GM18505 (cell line): ENCODE data around the gene CLDN22.
"Not testable (repeated sequence)": the region's sequence is repeated elsewhere in the genome, so short reads cannot be mapped to it uniquely, and the experiment has no call there.

Experiments
- ATAC-seq: cut with Tn5 transposase; IDR thresholded peaks from one replicate; pipeline ENCODE4 v1.9.1; 2021; ENCODE audit not compliant: unreplicated experiment
- POLR2A ChIP-seq: IDR thresholded peaks from 4 replicates; pipeline ENCODE4 v1.6.1; 2011; ENCODE audit warnings: borderline replicate concordance; ENCODE audit not compliant: insufficient read depth, insufficient read length; ENCODE audit errors: extremely low read depth

The CLDN22 gene

DNA sequence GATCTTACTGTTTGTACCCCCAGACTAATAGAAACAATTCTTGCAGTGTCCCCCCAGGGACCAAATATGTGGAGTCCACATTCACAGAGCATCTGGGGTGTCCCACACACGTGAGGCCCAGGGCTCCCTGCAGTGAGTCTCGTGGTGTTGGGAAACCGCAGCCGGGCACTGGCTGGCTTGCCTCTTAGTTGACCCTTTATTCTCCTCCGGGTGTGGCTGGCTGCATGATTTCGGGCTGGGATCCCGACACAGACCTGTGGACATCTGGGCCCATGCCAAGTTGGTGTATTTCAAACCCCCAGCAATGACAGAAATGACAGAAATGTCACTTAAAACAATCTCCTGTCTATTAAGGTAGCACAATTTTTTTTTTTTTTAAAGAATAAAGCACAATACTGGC is 17.8 kb upstream of the CLDN22 start:
- no peak for ATAC-seq
- TF ChIP-seq POLR2A, result no peak

DNA sequence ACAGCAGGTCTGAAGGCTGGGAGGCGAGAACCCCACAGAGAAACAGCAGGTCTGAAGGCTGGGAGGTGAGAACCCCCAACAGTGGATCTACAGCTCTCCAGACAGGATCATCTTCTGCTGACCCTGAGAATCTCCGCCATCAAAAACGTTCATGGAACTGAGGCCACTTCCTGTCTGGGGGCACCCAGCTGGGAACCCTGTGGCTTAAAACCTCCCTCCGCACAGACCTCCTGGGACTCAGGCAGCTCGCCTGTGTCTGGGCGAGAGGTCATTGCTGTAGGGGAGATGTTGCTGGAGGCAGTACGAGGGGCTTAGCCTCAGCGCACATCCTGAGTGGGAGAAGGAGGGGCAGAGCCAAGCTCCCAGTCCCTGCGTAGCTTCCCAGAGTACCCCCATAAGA is 17.3 kb upstream of the CLDN22 start:
- ATAC-seq, result no peak
- TF ChIP-seq POLR2A, result no peak

DNA sequence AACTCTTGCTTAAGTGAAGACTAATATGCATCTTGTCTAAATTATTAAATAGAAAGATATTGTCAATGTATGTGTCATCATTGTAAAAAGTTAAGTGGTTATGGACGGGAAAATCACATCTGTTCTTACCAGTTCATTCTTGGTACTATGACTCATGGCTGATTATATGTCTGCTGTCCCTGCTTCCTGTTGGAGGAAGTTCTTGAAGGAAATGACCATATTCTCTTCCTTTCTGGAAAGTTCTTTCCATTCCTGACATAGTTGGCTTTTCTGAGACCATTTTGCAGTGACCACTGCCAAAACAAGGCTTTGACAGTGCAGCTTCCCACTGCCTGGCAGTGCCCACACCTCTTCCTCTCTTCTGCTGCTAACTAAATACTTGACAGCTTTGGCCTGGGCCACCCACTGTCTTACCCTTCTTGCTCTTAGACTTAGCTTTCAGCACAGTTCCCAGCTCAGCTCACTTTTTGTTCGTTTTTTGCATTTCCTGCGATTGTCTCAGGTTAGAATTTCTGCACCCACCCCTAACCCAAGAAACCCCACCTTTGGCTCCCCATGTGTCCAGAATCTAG is 15.4 kb upstream of the CLDN22 start:
- ATAC-seq, result no peak
- no peak for TF ChIP-seq POLR2A

DNA sequence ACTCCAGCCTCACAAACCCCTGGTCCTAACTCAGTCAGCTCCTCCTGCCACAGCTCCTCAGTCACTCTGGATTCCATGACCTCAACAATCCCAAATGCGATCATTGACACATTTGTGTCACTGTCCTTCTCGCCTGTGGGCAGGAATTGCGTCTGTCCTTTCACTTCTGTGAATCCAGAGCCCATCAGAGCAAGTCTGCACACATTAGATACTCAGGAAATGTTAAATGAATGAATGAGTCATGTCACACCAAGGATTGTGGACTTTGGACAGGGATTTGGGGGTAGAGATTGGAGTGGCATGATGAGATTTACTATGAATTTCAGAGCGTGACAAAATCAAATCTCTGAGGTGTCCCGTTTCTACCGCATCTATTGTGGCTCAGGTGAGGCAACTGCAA is 13.9 kb upstream of the CLDN22 start:
- no peak for TF ChIP-seq POLR2A
- no peak for ATAC-seq

DNA sequence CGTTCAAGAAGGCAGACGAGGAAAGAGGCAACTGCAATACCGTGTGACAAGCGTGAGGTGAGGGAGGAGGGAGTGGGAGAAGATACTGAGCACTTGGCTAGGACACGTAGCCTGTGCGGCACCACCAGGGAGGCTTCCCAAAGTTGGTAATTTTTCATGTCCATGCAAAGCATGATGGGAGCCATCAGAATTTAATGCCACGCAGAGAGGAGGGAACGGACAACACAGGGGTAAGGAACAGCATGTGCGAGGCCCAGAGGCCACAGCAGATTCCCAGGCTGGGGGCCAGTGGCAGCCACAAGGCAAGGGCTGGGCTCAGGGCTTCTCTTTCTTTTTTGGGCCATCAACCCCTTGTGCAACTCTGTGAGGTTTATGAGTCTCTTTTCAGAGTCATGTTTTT is 13.1 kb upstream of the CLDN22 start:
- ATAC-seq, result no peak
- no peak for TF ChIP-seq POLR2A

DNA sequence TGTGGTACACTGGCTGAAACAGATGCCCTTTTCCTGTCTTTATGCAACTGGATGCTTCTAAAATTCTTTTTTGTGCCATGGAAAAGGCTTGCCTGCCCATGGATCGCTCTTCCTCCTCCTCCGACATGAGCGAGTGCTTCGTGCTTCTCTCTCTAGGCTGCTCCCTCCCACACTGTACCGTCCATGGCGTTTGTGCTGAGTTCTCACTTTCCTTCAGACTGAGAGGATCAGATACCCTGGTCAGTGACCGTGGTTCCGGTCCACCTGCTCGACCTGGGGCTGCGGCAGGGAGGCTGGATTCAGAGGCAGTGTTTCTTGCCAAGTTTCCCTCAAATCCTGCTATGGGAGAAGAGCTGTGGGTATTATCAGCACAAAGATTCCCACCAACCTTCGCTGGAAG is 12.4 kb upstream of the CLDN22 start:
- TF ChIP-seq POLR2A, result no peak
- ATAC-seq, result no peak

DNA sequence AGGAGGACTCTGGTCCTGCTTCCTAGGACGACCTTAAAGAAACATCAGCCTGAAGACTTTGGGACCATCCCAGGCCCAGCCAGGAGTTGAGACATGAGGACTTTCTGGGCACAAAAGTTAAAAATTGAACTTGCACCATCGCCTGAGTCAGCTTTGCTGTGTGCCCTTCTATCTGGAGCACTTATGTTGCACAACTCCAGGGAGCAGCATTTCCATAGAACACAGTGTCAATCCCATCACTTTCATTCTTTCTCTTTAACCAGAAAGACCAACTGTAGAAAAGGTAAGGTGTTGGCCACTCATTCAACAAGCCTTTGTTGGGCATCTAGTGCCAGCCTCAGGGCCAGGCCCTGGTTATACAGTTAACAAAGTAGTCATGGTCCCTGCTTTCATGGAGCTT is 10.8 kb upstream of the CLDN22 start:
- no peak for TF ChIP-seq POLR2A
- ATAC-seq, result no peak

DNA sequence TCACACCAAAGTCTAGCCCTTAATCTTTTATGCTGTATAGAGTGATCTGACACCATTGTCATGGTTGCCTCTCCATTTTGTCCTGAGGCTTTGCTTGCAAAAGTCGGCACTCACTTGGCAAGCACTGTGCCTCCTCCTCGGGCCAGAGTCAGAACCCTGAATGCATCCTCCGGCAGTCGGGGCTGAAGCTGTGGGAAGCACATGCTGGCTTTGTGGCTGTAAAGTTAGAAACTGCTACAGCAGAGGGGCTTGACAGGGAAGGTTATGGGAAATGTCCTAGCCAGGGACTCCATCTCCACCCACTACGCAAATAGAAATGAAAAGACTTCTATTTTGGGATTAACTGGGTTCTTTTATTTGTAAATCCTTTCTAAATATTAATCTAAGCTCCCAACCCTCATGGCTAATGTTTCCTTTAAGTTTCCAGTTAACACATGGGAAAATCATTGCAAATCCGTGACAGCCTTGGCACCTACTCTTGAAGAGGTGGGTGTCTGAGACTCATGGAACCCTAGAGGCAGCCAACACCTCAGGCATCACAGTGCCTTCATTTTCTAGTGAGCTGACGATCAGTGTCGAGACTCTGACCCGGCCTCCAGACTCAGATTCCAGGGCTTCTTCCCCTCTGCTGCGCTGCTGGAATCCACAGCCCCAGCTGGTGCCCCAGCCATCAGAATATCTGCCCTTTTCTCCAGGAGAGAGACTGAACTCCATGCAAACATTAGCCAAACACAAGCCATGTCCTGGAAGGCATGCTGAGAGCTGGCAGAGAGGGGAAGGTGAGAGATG is 10.1 kb upstream of the CLDN22 start:
- ATAC-seq, result no peak
- TF ChIP-seq POLR2A, result no peak

DNA sequence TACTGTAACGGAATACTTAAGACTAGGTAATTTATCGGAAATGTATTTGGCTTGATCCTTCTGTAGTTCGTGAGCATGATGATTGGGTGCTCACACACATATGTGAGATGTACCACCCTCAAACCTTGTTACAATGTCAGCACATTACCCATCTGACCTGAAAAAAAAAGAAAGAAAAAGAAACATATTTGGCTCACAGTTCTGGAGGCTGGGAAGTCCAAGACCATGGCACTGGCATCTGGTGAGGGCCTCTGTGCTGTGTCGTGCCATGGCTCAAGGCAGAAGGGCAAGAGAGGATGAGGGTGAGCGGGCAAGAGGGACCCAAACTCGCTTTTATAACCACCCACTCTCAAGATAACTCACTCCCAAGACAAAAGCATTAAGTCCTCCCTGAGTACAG is 9.2 kb upstream of the CLDN22 start:
- TF ChIP-seq POLR2A, result no peak
- ATAC-seq, result no peak

DNA sequence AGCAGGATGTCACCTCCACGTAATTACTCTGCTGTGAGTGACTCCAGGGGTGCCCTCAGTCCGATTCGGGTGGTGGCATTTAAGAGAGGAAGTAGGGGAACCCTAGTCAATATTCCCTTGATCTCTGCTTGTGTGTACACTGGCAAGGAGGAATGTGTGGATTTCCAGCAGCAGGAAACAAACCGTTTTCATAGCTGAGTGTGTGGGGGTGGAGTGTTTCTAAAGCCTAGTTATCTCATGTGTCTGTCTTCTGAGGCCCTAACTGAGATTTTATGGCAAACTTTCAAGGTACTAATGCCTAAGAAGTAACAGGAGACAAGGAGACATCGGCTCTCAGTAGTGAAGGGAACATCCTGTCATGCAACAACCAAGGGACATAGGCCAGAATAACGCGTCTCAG is 8.8 kb upstream of the CLDN22 start:
- no peak for TF ChIP-seq POLR2A
- ATAC-seq, result no peak

DNA sequence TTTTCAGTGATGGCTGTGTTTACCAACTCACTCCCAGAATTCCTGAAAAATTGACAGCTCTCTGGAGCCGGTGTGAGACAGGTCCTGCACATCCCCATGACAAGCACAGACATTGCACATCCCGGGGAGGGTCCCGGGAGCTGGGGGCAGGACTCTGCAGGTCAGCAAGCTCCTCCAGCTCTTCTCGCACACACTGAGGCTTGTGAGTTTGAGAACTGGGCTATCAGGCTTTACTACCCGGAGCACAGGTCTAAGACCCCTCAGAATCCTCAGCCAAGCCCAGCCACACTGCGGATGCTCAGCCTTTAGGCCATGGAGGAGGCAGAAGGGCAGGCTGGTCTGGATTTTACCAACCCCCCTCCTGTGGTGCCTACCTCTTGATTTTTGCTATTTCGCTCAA is 7.8 kb upstream of the CLDN22 start:
- ATAC-seq, result no peak
- no peak for TF ChIP-seq POLR2A

DNA sequence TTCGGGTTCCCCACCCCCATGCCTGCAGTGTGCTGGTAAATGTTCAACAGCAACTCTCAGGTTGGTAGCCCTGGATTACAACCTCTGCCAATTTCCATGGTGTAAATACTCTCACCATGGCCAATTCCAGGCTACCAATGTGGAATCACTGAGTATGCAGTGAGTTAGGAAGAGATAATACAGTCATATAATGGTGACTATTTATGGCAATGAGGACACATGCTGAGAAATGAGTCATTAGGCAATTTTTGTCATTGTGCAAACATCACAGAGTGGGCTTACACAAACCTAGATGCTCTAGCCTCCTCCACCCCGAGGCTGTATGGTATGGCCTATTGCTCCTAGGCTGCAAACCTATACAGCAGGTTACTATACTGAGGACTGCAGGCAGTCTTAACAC is 6.8 kb upstream of the CLDN22 start:
- no peak for ATAC-seq

DNA sequence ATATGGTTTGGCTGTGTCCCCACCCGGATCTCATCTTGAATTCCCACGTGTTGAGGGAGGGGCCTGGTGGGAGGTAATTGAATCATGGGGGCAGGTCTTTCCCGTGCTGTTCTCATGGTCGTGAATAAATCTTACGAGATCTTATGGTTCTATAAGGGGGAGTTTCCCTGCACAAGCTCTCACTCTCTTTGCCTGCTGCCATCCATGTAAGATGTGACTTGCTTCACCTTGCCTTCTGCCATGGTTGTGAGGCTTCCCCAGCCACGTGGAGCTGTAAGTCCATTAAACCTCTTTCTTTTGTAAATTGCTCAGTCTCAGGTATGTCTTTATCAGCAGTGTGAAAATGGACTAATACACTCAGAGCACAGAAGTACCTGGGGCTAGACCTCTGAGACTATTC is 6.3 kb upstream of the CLDN22 start:
- ATAC-seq, result not testable (repeated sequence)

More for the DNA sequence above, 6.8 kb upstream of the CLDN22 start:
- no peak for TF ChIP-seq POLR2A

DNA sequence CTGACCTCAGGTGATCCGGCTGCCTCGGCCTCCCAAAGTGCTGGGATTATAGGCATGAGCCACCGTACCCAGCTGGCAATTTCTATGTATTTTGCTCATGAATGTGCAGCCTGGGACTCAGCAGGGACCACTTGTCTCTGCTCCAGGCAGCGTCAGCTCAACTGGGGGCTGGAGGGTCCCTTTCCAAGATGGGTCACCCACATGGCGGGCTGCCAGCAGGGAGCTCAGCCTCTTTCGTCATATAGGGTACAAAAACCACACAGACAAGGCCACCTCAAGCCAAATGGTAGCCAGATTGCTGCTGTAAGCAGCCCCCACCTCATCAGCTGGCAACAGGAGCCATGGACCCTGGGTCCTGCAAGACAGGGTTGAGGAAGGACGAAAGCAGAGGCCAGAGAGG is 4.5 kb upstream of the CLDN22 start:
- TF ChIP-seq POLR2A, result no peak
- no peak for ATAC-seq

DNA sequence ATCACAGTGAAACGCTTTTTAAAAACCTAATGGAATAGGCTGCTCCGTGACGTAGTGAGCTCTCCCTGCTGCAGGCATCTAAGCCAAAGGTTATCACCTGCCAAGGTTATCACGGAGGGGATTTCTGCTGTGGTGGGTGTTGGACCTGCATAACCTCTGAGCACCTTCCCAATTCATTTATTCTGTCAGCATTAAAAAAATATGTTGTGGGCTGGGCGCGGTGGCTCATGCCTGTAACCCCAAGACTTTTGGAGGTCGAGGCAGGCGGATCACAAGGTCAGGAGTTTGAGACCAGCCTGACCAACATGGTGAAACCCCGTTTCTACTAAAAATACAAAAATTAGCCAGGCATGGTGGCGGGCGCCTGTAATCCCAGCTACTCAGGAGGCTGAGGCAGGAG is 4.0 kb upstream of the CLDN22 start:
- ATAC-seq, result not testable (repeated sequence)

DNA sequence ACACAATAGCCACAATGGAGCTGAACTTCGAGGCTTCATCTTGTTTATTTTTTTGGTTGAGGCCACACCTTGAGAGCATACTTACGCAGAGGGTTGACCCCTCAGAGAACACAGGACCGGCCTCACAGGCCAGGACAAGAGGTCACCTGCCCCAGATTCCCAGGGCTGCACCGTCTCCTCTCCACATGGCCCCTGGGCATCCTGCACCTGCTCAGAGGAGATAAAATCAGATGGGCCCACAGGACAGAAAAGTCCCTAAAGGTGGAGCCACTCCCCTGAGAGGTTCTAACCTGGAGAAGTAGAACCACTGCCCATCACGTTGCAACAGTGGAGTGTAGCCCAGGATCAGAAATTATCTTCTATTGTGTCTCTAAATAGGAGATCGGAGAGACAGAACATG is 3.2 kb upstream of the CLDN22 start:
- no peak for ATAC-seq
- no peak for TF ChIP-seq POLR2A

DNA sequence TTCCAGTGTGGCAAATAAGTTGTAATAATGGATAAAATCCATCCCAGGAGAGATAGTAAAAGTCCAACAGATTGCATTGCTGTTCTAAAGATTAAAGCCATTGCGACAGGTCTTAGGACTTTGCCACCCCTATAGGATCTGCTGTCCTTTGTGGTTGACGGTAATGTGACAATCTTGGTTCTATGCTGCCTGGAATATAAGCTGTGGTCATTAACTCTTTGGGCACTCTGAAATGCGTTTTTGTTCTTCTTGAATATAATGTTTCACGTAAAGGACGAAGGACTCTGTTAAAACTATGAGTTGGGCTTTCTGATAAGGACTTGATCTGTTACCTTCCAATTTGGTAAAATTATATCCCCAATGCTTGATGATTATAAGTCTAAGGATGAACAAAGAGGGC is 2.2 kb upstream of the CLDN22 start, which contains the start of gene CLDN24:
CLDN24 (minus strand) TSS at position 101 of the 400 bp plus-strand sequence; CDS start at position 101, 0 bp downstream.
- TF ChIP-seq POLR2A, result no peak
- ATAC-seq, result no peak
